Measurements from ENCODE around the gene MAST4. TPM values are rescaled to one million over a fixed set of nuclear protein-coding genes. Genes with fewer than 3 reads are reported as not detected.

MAST4 gene
- 56.9 TPM for total RNA-seq
- long read RNA-seq, partial matches to known transcripts, result 70 of 91 reads
- long read RNA-seq, other reads (novel, unspliced or antisense), result 19 of 91 reads

- intact Hi-C loops (cut with DNase I), result no loop called here
- Histone ChIP-seq H3K4me3 (peak within 1 kb of the TSS; percentile 78), H3K27me3 (ENCODE audit: low read depth) (peaks cover 20% of the 10 kb centered on the region), H3K4me1 (peaks cover 20% of the 10 kb centered on the region), H3K9me3 (no peaks in the 10 kb centered on the region), H3K27ac (peak within 1 kb of the TSS; percentile 56), H3K36me3 (no peaks in the 10 kb centered on the region)
- no peak for TF ChIP-seq CTCF (IDR thresholded peaks at IDR 0.05)
- DNase-seq (peak; percentile 92), ATAC-seq (peak; percentile 96 to 97)
These were observed at the start of gene MAST4 for GRCh38 chr5:66595756-66596635. Gene MAST4, plus strand, starts transcription at chr5:66596393. Its CDS starts 263 bp downstream, at chr5:66596656.

GRCh38 chr5:66546541-66546940 lies 49.7 kb upstream of the MAST4 start:
- ATAC-seq (no peak), DNase-seq (no peak)
- TF ChIP-seq CTCF (IDR thresholded peaks at IDR 0.05), result no peak
- H3K27ac ChIP-seq, result no peak overlapping the region
- no peaks in the 10 kb centered on the region for H3K27me3 ChIP-seq (ENCODE audit: low read depth)
- no peaks in the 10 kb centered on the region for H3K9me3 ChIP-seq
- H3K4me3 ChIP-seq, result no peak overlapping the region
- H3K36me3 ChIP-seq, result no peaks in the 10 kb centered on the region
- no peaks in the 10 kb centered on the region for H3K4me1 ChIP-seq
- intact Hi-C loops (cut with DNase I), result no loop called here

- intact Hi-C loops (cut with DNase I), result no loop called here
- Histone ChIP-seq H3K27me3 (ENCODE audit: low read depth) (no peaks in the 10 kb centered on the region), H3K9me3 (no peaks in the 10 kb centered on the region), H3K4me3 (no peak overlapping the region), H3K27ac (no peak overlapping the region), H3K36me3 (no peaks in the 10 kb centered on the region), H3K4me1 (peaks cover 12% of the 10 kb centered on the region)
- no peak for TF ChIP-seq CTCF (IDR thresholded peaks at IDR 0.05)
- no peak for DNase-seq
- ATAC-seq, result no peak
These were observed 44.9 kb upstream of the MAST4 start for GRCh38 chr5:66551338-66551737.

GRCh38 chr5:66551945-66552344 lies 44.2 kb upstream of the MAST4 start:
- no peak for TF ChIP-seq CTCF (IDR thresholded peaks at IDR 0.05)
- Histone ChIP-seq H3K27me3 (ENCODE audit: low read depth) (no peaks in the 10 kb centered on the region), H3K9me3 (no peaks in the 10 kb centered on the region), H3K36me3 (no peaks in the 10 kb centered on the region), H3K4me3 (no peak overlapping the region), H3K4me1 (peaks cover 12% of the 10 kb centered on the region), H3K27ac (no peak overlapping the region)
- ATAC-seq (no peak), DNase-seq (no peak)
- intact Hi-C loops (cut with DNase I), result no loop called here

GRCh38 chr5:66553368-66553912 lies 42.8 kb upstream of the MAST4 start:
- Histone ChIP-seq H3K9me3 (no peaks in the 10 kb centered on the region), H3K27ac (no peak overlapping the region), H3K36me3 (no peaks in the 10 kb centered on the region), H3K27me3 (ENCODE audit: low read depth) (no peaks in the 10 kb centered on the region), H3K4me3 (no peak overlapping the region), H3K4me1 (peaks cover 12% of the 10 kb centered on the region)
- ATAC-seq (peak; percentile 47 to 58), DNase-seq (no peak)
- TF ChIP-seq CTCF (IDR thresholded peaks at IDR 0.05), result no peak
- intact Hi-C loops (cut with DNase I), result no loop called here
